Limb (tissue), 2 donors: Measurements from ENCODE around the gene OVCA2.
A peak's percentile ranks its signal among the peaks of the same experiment; 100 is the strongest.
"Not testable (repeated sequence)": the region's sequence is repeated elsewhere in the genome, so short reads cannot be mapped to it uniquely, and the experiment has no call there.

Experiments
- DNase-seq, 2 donors: peaks; one replicate each; pipeline ENCODE4 v3.0.0-alpha.2; 2016; ENCODE audit errors: extremely low spot score in 2 of 2

Gene OVCA2

DNA sequence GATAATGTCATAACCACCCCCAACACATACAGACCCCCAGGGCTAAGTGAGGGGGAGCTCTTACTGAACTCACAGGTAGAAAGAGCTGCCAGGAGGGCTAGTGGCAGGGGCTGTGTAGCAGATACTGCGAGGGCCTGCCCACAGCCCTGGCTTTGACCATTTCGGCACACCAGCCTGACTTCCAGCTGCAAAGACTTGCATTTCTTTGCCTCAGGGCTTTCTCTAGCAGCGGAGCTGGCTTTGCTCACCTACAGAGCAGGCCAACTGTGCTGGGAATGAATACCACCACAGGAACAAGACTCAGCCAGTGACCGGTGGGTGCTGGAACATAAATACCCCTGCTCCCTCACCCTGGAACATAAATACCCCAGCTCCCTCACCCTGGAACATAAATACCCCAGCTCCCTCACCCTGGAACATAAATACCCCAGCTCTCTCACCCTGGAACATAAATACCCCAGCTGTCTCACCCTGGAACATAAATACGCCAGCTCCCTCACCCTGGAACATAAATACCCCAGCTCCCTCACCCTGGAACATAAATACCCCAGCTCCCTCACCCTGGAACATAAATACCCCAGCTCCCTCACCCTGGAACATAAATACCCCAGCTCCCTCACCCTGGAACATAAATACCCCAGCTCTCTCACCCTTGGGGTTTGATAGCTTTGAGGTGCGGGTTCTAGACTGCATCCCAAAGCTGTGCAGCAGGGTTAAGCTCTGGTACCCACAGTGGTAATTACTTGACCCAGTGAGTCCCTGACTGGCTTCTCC is 28.4 kb upstream of the OVCA2 start:
- DNase-seq: not testable (repeated sequence)

DNA sequence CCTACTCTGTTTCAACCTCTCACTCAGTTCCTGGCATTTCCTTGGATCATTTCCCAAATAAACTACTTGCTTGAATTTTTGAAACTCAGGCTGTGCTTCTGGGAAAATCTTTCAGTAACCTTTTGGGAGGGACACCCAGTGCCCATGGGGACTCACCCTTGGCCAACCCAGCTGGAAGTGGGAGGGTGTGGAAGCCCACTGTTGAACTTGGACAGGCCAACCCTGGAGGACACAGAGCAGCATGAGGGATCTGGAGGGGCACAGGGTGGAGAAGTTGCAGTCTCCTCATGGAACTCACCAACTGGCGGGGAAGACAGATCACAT is 27.9 kb upstream of the OVCA2 start:
- DNase-seq: no peak

DNA sequence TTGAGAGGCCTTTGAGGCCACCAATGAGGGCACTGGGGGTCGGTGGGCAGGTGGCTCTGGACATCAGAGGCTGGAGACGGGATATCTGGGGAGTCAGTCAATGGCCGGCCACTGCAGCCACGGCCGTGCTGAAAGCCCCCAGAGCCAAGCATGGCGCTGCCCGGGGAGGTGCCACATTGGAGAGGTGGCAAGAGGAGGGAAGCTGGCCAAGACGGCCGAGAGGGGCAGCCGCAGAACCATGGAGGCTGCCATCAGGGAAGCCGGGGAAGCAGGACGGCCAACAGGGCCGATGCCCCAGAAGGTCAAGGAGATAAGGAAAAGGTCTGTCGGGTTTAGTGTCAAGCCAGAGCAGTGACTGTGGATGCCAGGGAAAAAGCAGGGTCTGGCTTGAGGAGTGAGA is 26.5 kb upstream of the OVCA2 start:
- DNase-seq: no peak

DNA sequence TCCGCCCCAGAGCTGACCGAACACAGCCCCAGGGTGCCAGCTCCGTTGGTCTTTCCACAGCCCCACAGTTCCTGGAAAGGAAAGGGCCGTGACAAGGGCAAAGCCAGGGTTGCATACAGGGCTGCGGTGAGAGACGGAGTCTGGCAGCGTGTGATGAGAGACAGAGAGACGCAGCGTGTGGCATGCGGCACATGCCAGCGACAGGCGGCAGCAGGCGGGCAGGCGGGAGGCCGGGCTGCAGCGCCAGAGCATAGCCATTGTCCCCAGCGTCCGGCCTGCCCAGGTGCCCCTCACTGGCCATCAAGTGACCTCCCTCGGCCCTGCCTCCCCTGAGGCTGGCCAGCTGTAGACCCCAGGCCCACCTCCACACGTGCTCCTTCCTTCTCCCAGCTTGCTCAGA is 25.3 kb upstream of the OVCA2 start:
- DNase-seq: no peak

DNA sequence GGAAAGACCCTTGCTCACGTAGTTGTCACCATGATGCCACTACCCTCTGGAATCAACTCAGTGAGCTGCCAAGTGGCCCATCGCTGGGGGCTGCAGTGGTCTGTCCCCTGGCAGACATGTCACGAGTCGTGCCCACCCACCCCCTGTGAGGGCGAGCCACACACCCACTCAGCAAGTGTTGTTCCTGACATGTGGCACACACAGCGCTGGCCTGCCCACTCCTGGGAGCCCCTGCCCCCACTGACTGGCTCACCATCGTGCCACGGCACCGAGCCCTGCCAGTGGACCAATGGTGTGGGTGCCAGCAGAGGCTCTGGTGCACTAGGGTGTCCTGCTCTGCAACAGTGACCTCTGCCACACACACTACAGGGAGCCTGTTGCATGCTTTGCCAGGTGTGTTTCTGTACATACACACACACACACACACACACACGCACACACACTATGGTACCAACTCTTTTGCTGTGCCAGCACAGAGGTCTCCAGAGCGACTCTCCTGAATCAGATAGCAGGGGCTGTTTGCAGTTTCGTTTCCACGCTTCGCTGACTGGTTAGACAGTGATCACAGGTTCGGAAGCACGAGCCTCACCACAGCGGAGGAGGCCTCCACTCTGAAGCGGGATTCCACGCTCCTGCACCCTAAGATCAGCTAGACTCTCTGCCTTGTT is 24.4 kb upstream of the OVCA2 start:
- no peak for DNase-seq

DNA sequence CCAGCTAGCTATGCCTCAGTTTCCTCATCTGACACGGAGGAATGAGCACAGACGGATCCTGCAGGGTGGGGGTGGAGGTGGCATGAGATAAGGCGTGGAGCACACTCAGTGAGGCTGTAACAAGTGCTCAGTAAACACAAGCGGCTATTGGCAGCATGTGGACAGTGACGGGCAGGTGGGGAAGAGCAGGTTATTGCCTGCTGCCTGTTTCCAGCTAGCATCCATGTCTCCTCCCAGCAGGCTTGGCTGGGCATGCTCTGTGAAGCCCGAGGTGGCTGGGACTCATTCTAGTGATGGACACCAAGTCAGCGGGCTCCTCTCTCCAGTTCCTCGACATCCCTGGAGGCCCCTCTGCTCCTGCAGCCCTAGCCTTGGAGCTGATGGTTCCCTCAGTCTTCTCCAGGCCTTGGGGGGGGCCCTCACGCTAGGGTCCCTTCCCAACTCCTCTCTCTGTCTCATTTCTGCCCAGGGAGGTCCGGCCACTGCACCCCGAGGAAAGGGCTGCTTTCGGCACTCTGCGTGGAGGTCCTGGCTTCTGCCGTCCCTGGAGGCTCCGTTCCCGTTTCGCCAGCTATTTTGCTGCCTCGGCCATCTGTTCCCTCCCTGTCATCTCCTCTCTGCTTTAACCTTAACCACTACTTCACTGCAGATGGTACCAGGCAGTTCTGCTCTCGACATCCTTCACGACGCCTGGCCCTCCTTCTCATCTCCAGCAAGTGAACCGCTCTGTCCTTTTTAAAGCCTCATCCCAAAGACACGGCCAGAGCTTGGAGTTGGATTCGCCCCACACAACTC is 22.9 kb upstream of the OVCA2 start:
- DNase-seq: no peak

DNA sequence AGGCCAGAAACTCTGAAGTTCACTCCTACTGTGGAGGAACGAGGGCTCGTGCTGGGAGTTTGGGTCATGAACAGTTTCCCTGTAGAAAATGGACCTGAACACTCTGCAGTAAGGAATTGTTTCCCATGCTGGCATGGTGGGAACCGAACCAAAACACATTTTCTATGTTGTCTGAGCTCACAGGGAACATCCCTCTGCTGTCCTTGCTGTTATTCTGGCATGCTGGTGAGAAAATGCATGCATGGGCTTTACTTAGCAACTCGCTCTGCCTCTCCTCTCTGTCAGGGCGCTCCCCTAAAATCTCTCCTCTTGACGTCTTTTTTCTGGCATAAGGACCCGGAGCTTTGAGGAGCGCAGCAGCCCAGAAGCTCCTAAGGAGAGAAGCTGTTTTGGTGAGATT is 22.1 kb upstream of the OVCA2 start:
- no peak for DNase-seq

DNA sequence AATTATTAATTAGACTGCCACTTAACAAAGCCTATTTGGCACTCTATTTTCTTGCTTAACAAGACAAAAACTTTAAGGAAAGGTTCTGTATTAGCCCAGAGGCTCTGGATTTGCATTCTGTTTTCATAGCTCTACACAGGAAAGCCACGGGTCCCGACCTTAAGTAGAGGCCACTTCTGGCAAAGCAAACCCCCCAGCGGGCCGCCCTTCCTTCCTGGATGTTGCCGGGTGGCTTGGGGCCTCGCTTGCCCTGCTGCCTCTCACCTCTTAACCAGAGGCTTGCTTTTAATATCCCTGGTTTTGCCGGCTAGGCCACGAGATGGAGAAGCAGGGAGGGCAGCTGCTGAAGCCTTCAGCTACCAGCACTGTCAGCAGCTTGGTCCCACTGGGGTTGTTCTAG is 21.1 kb upstream of the OVCA2 start:
- DNase-seq: no peak

DNA sequence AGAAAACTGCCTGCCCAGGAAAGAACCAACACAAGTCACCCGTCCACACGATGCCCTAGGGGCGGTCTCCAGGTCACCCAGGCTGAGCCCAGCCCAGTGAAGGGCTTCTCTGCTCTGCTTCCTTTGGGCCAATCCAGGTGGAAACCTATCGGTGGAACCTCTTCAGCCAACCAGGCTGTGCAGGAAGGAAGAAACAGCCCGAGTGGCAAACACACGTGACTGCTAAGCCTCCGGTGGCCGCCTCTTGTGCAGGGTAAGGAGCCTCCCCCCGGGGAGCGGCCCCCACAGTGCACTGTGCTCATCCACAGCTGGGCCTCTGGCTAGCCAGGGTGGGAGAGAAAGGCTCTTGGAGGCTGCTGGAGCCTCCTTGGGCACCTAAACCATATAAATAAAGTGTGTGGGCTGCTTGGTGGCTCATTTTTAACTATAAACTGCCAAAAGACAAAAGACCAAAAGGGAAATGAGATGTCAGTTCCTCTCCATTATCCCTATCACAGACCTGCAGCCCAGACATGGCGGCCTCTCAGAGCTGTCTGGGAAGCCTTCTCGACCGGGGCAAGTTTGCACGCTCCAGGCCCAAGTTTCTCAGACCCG is 19.1 kb upstream of the OVCA2 start:
- no peak for DNase-seq

DNA sequence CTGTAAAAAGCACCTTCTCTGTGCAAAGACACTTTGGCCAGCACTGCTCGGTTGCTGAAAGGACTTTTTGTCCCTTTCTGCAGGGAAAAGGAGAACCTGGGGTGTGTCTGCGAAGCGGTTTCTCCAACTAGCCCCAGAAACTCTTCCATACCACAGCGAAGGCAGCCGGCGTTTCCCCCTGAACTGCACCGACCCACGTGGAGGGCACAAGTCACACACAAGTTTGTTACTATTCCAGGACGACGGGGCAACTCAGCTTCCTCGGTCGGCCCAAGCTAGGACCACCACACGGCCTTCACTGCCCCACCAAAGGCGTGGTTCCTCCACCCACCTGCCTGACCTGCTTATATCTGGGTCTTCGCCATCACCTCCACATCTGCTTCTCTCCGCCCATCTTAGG is 18.6 kb upstream of the OVCA2 start:
- DNase-seq: no peak

DNA sequence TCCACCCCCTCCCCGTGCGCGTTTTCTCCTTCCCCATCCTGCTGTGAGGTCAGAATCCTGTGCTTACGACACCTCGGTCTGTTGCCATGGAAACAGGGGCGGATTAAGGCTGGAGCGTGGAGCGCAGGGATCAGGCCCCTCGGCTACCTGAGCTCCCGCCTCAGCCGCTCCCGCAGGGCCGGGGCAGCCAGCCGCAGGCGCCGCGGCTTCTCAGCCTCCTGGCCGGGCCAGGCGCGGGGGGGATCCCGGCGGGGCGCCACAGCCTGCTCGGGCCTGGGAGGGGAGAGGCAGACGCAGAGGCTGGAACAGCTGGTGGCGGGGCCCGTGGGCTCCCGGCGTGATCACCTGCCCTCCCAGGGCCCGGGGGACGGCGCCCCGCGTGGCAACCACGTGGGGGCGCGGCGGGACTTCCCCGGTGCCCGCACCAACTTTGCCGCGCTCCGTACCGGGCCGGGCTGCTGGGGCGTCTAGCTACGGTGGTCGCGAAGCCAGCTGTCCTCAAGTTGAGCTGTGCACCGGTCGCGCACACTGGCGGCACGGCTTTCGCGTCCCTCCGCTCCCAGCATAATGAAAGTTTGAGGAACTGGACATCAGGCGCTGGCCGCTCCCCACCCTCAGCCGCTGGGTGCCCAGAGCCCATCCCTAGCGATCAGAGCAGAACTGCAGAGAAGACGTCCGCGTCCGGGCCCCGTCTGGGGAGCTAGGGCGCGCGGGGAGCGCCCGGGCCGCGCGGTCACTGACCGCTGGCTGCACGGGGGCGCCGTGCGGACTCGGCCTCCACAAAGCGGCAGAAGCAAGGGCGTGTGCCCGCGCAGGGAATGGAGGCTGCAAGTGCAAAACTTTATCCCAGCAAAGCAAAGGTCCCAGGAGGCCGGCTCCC is 17.9 kb upstream of the OVCA2 start:
- peak in 1 of 2 donors; percentile 78 for DNase-seq

DNA sequence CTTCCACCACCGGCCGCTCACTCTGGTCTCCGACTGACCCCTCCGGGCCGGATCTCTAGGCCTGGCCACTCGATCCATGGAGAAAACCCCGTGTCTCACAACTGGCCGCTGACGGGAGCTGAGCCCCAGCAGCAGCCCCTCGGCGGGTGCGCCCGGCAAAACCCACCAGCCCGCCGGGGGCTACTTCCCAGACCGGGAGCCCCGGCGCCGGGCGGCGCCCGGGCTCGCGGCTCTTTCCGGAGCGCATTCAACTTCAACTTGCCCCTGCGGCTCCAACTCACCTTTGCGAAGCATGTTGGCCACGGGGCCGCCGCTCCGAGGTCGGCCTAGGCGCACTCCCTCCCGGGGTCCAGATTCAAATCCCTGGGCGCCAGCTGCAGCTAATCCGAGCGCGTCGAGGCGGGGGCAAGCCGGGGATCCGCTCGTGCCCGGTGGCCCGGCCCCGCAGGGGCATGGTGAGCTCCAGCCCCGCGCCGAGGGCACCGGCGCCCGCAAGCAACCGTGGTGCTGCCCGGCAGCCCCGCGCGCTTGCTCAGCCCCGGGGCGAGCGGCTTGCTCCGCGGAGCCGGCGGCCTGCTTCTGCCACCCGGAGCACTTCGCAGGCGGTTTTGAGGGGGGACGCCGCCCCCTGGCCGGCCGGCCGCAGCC is 17.1 kb upstream of the OVCA2 start:
- no peak for DNase-seq

DNA sequence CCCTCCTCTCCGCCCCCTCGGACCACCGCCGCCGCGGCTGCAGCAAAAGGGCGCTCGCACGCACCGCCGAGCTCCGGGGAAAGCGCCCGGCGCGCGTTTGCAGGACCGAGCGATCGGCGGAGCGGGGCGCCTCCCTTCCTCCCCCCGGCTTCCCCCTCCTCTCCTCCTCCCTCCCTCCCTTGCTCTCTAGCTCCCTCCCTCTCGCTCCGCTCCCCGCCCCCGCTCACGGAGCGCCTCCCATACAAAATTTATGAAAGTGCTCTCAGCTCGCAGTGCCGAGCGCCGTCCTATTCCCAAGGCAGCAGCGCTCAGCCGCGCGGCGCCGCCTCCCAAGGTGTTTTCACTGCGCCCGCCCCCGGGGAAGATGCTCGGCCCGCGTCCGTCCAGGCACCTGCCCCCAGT is 16.6 kb upstream of the OVCA2 start, which contains the start of gene RTN4RL1:
Gene RTN4RL1 (minus strand): TSS at position 115 of the 402 bp plus-strand sequence. CDS start 469 bp downstream, outside the sequence.
- DNase-seq: peak; percentile 55 to 80

DNA sequence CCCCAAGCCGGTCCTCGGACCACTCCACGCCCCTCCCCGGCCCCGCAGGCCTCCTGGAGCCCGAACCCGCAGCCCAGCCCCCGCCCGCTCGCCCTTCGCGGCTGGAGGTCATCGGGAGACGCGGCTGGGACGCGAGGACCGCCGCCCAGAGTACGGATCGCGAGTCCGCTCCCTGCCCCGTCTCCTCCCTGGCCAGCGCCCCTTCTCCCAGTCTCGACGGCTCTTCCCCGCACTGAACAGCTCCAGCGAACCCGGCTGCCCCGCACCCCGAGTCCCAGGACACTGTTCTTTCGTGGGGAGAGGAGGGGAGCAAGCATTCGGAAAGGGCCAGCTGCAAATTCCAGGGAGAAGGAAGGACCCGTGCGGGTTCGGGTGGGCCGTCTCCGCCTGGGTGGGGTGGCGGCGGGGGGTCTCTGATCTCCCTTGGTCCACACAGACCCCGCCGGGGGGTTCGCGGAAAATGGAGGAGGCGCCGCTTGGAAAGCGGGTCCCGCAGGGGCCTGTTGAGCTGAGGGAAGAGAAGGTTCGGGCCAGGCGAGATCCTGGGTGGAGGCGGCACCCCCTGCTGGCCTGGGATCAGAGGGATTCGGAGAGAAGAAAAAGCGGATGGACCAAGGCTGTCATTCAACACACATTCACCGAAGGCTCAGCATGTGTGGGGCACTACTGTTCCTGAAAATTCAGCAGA is 16.1 kb upstream of the OVCA2 start:
- DNase-seq: peak; percentile 57 to 82

DNA sequence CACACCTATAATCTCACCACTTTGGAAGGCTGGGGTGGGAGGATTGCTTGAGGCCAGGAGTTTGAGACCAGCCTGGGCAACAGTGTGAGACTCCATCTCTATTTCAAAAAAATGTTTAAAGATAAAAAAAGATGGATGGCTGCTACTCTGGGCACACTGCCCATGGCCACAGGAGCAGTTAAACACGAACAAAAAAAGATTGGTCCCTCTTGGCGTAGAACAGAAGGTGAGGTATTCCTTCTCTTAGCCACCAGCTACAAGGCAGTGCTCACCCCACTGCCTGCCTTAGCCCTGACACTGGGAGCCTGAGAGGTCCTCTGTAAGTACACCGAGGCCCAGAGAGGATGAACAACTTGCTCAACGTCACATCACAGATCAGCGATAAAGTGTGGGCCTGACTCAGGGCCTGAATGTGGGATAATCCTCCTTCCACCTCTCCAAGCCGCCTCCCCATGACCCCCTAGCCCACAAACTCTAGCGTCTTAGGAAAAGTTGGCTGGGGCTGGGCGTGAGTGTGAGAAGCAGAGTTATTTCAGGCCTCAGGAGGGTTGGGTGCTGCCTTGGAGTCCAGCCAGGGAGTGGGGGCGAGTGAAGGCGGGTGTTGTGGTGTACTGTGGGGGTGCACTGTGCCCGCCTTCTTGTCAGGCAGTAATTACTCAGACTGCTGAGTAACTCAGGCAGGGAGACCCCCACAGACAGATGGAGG is 14.1 kb upstream of the OVCA2 start:
- DNase-seq: no peak

DNA sequence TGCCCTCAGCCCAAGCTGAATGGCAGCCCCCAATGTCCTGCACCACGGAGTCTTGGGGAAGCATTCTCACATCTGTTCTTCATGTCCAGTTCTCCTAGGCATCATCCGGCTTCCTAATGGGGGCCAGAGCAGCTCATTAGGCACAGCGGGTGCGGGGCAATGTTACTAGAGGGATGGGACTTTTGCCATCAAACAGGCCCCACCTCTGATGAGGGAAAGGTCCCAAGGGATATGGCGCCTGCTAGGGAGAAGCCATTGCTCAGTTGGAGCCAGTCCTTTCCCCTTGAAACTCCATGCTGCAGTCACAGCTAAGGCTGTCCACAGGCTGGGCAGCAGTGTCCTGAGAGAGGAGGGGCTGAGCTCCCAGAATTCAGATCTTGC is 13.6 kb upstream of the OVCA2 start:
- DNase-seq: no peak

DNA sequence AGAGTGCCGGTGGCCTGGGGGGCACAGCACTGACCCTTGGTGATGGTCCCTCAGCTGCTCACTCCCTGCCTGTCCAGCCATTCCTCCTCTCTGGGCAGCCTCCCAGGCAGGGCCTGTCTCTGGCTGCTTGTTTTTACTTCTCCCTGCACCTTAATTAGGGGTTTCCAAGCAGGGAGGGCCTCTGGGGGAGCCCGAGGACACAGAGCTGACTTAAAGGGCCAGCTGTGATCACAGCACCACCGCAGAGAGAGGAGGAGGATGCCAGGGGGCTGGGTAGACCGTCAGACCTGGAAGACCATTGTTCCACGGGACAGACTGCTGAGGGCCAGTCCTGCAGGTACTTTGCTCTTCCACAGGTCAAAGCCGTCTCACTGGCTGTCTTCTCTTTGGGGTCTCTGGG is 13.1 kb upstream of the OVCA2 start:
- no peak for DNase-seq

DNA sequence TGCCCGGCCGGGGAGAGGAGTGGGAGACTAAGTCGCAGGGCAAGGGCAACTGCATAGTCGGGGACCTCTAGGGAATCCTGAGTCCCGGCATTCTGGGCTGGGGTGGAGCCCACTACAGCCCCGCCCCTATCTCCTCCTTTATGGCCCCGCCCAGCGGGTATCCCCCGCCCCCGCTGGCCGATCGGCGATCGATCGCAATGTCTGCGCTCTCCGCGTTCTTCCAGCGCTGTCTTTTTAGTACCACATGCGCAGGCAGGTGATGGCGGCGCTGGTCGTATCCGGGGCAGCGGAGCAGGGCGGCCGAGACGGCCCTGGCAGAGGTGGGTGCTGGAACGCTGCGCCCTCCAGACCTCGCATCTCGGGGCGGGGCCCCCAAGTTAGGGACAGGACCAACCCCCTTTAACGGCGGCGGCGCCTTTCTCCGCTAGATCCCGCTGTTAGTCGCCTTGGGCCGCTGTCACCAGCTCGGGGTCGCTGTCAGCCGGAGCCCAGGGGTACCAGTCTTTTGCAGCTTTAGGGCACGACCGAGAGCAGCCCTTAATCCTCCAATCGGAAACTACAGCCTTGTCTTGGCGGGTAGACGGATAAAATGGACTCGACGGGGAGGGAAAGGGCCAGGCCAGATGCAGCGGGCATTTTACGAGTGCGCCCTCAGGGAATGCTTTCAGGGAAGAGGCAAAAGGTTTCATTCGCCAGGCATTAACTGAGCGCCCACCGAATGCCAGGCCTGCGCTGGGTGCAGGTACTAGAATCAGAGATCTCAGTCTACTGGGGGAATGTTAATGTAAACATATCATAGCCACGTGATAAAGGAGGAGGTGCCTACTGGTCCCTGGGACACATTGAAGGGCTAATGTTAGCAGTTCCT is 11.7 kb upstream of the OVCA2 start, which contains the start of gene DPH1:
Gene DPH1 (plus strand): TSS at position 243 of the 868 bp plus-strand sequence. CDS start 17 bp downstream, at position 260.
- DNase-seq: peak; percentile 85 to 90
